ENCODE measurements around the gene AHRR. TPM values are rescaled to one million over a fixed set of nuclear protein-coding genes. Genes with fewer than 3 reads are reported as not detected.

The AHRR gene
- total and polyA plus RNA-seq, 2 experiments from 2014 or later: 0.27 to 1.8 TPM

GRCh38 chr5:445591-445990, 124.1 kb downstream of the AHRR start (continued):
- TF ChIP-seq, protein P1, sequence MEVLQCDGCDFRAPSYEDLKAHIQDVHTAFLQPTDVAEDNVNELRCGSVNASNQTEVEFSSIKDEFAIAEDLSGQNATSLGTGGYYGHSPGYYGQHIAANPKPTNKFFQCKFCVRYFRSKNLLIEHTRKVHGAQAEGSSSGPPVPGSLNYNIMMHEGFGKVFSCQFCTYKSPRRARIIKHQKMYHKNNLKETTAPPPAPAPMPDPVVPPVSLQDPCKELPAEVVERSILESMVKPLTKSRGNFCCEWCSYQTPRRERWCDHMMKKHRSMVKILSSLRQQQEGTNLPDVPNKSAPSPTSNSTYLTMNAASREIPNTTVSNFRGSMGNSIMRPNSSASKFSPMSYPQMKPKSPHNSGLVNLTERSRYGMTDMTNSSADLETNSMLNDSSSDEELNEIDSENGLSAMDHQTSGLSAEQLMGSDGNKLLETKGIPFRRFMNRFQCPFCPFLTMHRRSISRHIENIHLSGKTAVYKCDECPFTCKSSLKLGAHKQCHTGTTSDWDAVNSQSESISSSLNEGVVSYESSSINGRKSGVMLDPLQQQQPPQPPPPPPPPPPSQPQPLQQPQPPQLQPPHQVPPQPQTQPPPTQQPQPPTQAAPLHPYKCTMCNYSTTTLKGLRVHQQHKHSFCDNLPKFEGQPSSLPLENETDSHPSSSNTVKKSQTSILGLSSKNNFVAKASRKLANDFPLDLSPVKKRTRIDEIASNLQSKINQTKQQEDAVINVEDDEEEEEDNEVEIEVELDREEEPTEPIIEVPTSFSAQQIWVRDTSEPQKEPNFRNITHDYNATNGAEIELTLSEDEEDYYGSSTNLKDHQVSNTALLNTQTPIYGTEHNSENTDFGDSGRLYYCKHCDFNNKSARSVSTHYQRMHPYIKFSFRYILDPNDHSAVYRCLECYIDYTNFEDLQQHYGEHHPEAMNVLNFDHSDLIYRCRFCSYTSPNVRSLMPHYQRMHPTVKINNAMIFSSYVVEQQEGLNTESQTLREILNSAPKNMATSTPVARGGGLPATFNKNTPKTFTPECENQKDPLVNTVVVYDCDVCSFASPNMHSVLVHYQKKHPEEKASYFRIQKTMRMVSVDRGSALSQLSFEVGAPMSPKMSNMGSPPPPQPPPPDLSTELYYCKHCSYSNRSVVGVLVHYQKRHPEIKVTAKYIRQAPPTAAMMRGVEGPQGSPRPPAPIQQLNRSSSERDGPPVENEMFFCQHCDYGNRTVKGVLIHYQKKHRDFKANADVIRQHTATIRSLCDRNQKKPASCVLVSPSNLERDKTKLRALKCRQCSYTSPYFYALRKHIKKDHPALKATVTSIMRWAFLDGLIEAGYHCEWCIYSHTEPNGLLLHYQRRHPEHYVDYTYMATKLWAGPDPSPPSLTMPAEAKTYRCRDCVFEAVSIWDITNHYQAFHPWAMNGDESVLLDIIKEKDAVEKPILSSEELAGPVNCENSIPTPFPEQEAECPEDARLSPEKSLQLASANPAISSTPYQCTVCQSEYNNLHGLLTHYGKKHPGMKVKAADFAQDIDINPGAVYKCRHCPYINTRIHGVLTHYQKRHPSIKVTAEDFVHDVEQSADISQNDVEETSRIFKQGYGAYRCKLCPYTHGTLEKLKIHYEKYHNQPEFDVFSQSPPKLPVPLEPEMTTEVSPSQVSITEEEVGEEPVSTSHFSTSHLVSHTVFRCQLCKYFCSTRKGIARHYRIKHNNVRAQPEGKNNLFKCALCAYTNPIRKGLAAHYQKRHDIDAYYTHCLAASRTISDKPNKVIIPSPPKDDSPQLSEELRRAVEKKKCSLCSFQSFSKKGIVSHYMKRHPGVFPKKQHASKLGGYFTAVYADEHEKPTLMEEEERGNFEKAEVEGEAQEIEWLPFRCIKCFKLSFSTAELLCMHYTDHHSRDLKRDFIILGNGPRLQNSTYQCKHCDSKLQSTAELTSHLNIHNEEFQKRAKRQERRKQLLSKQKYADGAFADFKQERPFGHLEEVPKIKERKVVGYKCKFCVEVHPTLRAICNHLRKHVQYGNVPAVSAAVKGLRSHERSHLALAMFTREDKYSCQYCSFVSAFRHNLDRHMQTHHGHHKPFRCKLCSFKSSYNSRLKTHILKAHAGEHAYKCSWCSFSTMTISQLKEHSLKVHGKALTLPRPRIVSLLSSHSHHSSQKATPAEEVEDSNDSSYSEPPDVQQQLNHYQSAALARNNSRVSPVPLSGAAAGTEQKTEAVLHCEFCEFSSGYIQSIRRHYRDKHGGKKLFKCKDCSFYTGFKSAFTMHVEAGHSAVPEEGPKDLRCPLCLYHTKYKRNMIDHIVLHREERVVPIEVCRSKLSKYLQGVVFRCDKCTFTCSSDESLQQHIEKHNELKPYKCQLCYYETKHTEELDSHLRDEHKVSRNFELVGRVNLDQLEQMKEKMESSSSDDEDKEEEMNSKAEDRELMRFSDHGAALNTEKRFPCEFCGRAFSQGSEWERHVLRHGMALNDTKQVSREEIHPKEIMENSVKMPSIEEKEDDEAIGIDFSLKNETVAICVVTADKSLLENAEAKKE (CRISPR knock-in tag; IDR thresholded peaks at IDR 0.05): no peak
- no peak for TF ChIP-seq ZNF331 (CRISPR knock-in tag; IDR thresholded peaks at IDR 0.05; ENCODE audit: low read depth)
- TF ChIP-seq ZNF114 (CRISPR knock-in tag; IDR thresholded peaks at IDR 0.05): no peak
- no peak for TF ChIP-seq JUNB (IDR thresholded peaks at IDR 0.05; ENCODE audit: unreplicated experiment)
- no peak for TF ChIP-seq NANOG (IDR thresholded peaks at IDR 0.05; ENCODE audit: borderline replicate concordance)
- no peak for TF ChIP-seq CTCF (conservative IDR thresholded peaks at IDR 0.05; ENCODE audit: low read depth in 2 of 2)
- TF ChIP-seq STAT1 (IDR thresholded peaks at IDR 0.05; ENCODE audit: unreplicated experiment): no peak
